ENCODE measurements around the gene SLC27A5.
"Not testable (repeated sequence)": the region's sequence is repeated elsewhere in the genome, so short reads cannot be mapped to it uniquely, and the experiment has no call there.

The SLC27A5 gene

GRCh38 chr19:58492265-58492664 is 19.5 kb downstream of the SLC27A5 start:
- no peak for DNase-seq

DNA sequence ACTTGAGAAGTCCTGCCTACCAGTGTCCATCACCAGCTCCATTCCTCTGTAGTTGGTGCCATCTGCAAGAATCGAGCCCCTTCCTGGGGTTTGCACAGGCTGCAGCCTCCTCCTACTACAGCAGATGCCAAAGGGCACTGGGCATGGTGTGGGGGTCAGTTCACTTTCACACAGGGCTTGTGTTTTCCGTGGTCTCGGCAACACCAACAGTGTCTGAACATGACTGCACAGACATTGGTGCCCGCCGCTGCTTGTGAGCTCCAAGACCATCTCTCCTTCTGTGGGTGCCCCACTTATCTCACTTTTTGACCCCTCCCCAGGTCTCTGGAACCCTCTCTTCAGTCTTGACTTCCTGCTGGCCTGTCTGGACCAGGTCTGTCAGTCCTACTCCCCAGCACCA is 20.4 kb downstream of the SLC27A5 start:
- no peak for DNase-seq

DNA sequence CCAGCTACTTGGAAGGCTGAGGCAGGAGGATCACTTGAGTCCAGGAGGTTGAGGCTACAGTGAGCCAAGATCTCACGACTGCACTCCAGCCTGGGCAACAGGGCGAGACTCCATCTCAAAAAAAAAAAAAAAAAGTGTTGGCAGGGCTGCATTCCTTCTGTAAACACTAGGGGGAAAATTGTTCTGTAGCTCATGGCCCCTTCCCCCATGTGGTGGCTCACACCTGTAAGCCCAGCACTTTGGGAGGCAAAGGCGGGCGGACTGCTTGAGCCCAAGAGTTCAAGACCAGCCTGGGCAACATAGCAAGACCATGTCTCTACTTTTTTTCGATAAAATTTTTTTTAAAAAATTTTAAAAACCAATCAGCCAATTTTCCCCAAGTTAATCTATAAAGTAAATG is 27.4 kb downstream of the SLC27A5 start:
- DNase-seq, result not testable (repeated sequence)

DNA sequence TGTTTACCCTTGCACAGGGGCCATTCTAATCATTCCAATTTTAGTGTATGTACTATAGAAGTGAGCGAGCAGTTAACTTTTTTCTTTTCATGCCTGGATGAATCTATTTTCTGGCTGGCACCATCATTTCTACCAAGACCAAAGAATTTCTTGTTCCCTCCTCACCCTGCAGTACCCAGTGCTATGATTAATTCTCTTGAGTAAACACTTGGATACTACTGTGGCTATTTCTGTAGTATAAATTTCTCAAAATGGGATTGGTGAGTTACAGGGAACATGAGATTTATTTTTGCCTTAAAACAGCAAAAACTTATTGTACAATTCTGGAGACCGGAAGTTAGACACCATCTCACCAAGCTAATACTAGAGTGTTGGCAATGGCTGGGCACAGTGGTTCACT is 28.0 kb downstream of the SLC27A5 start:
- no peak for DNase-seq

DNA sequence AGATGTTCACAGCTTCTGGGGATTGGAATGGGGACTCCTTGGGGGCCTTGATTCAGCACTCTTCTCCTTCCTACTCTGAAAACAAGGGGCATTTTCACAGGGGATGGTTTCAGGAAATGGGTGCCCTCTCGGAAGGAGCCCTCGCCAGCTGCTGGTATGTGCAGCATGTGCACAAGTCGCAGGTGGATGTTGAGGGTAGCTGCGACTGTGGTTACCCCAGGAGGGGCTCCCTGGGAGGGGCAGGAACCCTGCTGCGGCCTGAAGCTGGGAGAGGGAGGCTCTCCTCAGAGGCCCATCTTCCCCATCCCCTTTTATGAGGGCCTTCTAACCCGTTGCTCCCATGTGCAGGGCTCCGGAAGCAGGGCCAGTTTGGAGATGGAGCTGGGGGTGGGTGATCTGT is 29.4 kb downstream of the SLC27A5 start:
- no peak for DNase-seq

- no peak for DNase-seq
These were observed 31.0 kb downstream of the SLC27A5 start for GRCh38 chr19:58480831-58481230.

- DNase-seq, result no peak
These were observed 31.3 kb downstream of the SLC27A5 start for GRCh38 chr19:58480481-58480830.

DNA sequence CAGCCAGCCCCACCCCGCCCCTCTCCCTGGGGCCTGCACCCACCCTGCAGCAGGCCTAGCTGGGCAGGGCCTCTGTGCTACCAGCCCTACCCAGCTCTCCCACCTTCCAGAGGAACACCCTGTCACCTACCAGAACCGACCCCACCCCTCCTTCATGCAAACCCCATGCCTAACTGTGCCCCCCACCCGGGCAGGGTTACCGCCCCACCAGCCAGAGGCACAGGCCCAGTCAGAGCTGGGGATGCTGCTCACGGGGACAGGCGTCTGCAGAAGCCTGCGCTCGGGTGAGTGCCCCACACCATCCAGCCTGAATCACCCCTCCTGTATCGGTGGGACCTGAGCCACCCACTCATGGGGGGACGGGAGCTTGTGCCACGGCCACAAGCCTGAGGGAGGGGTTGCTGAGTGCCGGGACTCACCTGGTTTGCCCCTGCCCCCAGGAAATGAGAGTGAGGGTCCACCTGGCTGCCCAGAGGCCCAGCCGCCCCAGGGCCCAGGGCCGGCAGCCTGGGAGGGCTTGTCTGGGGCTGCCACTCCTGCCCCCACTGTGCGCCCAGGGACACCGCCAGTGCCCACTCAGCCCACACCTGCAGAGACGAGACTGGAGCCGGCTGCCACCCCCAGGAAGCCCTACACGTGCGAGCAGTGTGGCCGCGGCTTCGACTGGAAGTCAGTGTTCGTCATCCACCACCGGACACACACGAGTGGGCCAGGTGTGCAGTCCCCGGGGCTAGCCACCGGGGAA is 31.9 kb downstream of the SLC27A5 start:
- DNase-seq, result no peak

DNA sequence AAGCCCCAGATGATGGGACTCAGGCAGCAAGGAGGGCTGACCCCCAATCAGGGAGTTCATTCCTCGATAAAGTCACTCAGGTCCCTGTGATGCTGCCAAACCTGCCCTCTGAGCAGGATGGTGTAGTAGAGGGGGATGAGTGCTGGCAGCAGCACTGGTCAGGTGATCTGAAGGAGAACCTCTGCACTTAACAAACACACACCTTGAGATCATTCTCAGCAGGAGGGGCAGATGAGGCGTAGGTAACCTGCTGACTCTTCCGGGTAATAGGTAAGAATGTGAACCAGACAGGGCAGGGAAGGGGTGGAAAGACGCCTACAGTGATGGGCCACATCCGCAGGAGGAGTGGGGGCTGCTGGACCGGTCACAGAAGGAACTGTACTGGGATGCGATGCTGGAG is 32.5 kb downstream of the SLC27A5 start:
- DNase-seq, result no peak

- DNase-seq, result no peak
These were observed 33.9 kb downstream of the SLC27A5 start for GRCh38 chr19:58477871-58478270.

GRCh38 chr19:58477130-58477529 is 34.7 kb downstream of the SLC27A5 start:
- no peak for DNase-seq

DNA sequence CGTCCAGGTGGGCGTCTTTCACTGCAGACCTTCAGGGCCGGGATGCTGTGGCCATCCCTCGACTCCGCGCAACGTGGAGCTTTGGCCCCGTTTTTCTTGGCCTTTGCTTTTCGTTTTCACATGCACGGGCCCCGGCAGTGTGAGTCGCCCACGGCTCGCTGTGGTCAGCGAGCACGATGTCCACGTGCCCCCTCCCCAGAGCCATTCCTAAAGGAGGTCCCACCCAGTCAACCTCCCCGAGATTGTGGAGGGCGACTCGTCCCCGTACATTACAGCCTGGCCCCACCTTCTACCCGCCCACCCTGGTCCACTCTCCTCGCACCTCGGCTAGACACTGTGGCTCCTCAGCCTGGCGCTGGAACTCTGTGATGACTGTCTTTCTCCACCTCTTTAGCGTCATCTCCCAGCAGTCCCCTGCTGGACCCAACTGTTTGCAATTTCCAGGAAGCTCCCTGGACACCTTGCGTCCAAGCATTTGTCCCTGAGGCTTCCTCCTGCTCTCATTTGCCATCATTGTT is 35.2 kb downstream of the SLC27A5 start:
- DNase-seq, result peak; percentile 21

- DNase-seq, result peak; percentile 96
These were observed 35.9 kb downstream of the SLC27A5 start, which contains the start of gene ZNF446 for GRCh38 chr19:58475714-58476497. Gene ZNF446, plus strand, starts transcription at chr19:58476352. Its CDS starts 867 bp downstream, at chr19:58477219.

GRCh38 chr19:58474997-58475713 is 36.6 kb downstream of the SLC27A5 start:
- DNase-seq, result no peak

DNA sequence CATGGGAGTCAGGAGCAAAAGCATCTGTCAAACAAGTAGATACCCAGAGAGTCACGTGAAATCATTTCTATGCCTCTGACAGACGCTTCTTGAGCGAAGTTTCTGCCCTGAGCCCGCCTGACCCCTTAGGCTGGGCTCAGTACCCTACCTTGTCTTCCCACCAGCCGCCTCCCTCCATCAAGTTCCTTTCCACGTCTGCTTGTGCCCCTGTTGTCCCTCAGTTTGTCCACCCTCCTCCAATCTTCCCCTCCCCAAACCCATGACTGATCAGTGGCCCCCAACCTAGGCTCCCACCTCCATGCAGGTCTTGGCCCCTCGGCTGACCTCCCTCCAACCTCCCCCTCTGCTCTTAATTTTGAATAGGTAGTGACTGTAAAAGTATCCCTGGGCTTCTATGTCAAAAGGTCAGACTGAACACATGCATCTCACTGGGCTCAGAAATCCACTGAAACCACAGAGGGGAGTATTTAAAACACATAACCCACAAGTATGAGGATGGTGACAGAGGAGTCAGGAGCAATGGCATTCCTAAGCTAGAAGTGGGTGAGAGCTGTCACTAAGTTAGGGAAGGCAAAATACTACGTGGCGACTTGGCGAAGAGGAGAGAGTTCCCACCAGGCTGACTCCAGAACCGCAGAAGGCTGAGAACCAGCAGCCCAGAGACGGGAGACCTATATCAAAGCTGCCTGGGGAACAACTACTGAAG is 37.3 kb downstream of the SLC27A5 start:
- DNase-seq, result peak; percentile 71

GRCh38 chr19:58473775-58474174 is 38.0 kb downstream of the SLC27A5 start:
- DNase-seq, result no peak

GRCh38 chr19:58471736-58472135 is 40.1 kb downstream of the SLC27A5 start:
- no peak for DNase-seq

- DNase-seq, result not testable (repeated sequence)
These were observed 40.8 kb downstream of the SLC27A5 start for GRCh38 chr19:58470837-58471543.

DNA sequence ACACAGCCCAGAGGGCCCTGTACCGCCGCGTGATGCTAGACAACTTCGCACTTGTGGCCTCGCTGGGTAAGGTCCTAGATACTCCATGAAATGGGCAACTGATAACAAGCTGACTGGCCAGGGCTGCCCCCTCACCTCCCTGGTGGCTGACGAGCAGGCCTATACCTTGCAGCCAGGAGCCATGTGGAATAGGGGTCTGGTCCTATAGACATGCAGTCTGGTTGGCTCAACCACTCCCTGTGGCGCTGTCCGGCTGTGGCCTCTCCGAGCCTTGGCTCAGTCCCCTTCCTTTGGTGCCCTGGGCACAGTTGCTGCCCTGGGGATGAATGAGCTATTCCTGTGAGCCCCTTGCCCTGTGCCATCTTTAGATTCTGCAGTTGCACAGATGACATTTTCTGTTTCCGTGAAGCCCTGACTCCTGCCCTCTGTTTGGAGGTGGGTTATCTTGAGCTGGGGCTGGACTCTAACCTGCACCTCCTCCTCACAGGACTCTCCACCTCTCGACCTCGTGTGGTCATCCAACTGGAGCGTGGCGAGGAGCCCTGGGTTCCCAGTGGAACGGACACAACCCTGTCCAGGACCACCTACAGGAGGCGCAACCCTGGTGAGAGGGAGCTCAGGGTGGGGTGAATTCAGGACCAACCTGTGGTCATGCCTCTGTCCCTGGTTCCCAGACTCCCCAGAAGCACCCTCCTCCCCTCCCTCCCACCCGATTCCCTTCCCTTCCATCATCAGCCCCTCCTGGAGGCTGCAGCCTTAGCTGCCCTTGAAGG is 42.4 kb downstream of the SLC27A5 start:
- DNase-seq, result no peak

GRCh38 chr19:58468216-58468839 is 43.5 kb downstream of the SLC27A5 start:
- no peak for DNase-seq
